Measurements from ENCODE around the gene PHF2.

Gene PHF2

GRCh38 chr9:93614830-93615468 is 38.6 kb downstream of the PHF2 start:
- TF ChIP-seq CTCF (IDR thresholded peaks at IDR 0.05; ENCODE audit: insufficient read depth, low read length, poor library complexity, severe bottlenecking) = no peak
- no peaks in the 10 kb centered on the region for H3K27me3 ChIP-seq (replicated peaks; ENCODE audit: control insufficient read depth, insufficient read depth, low read length)

GRCh38 chr9:93616044-93616443 is 39.7 kb downstream of the PHF2 start:
- H3K4me3 ChIP-seq (replicated peaks; ENCODE audit: low read depth, low read length) = no peak overlapping the region
- H3K27me3 ChIP-seq (replicated peaks; ENCODE audit: control insufficient read depth, insufficient read depth, low read length) = no peaks in the 10 kb centered on the region
- no peaks in the 10 kb centered on the region for H3K36me3 ChIP-seq (ENCODE audit: control insufficient read depth, insufficient read depth, low read length)
- DNase-seq (ENCODE audit: extremely low read depth, insufficient read length) = no peak
- TF ChIP-seq CTCF (IDR thresholded peaks at IDR 0.05; ENCODE audit: insufficient read depth, low read length, poor library complexity, severe bottlenecking) = no peak

More at GRCh38 chr9:93614830-93615468, 38.6 kb downstream of the PHF2 start:
- H3K36me3 ChIP-seq (ENCODE audit: control insufficient read depth, insufficient read depth, low read length) = no peaks in the 10 kb centered on the region
- no peak for DNase-seq (ENCODE audit: extremely low read depth, insufficient read length)
- H3K4me3 ChIP-seq (replicated peaks; ENCODE audit: low read depth, low read length) = no peak overlapping the region

GRCh38 chr9:93617273-93617672 is 40.9 kb downstream of the PHF2 start:
- no peak for TF ChIP-seq CTCF (IDR thresholded peaks at IDR 0.05; ENCODE audit: insufficient read depth, low read length, poor library complexity, severe bottlenecking)
- Histone ChIP-seq H3K4me3 (replicated peaks; ENCODE audit: low read depth, low read length) (no peak overlapping the region), H3K27me3 (replicated peaks; ENCODE audit: control insufficient read depth, insufficient read depth, low read length) (no peaks in the 10 kb centered on the region), H3K36me3 (ENCODE audit: control insufficient read depth, insufficient read depth, low read length) (no peaks in the 10 kb centered on the region)
- DNase-seq (ENCODE audit: extremely low read depth, insufficient read length) = no peak

GRCh38 chr9:93619272-93619775 is 42.9 kb downstream of the PHF2 start:
- H3K36me3 ChIP-seq (ENCODE audit: control insufficient read depth, insufficient read depth, low read length) = no peaks in the 10 kb centered on the region
- no peak overlapping the region for H3K4me3 ChIP-seq (replicated peaks; ENCODE audit: low read depth, low read length)
- DNase-seq (ENCODE audit: extremely low read depth, insufficient read length) = no peak
- no peak for TF ChIP-seq CTCF (IDR thresholded peaks at IDR 0.05; ENCODE audit: insufficient read depth, low read length, poor library complexity, severe bottlenecking)
- H3K27me3 ChIP-seq (replicated peaks; ENCODE audit: control insufficient read depth, insufficient read depth, low read length) = no peaks in the 10 kb centered on the region

- no peaks in the 10 kb centered on the region for H3K27me3 ChIP-seq (replicated peaks; ENCODE audit: control insufficient read depth, insufficient read depth, low read length)
- no peak for TF ChIP-seq CTCF (IDR thresholded peaks at IDR 0.05; ENCODE audit: insufficient read depth, low read length, poor library complexity, severe bottlenecking)
- no peak for DNase-seq (ENCODE audit: extremely low read depth, insufficient read length)
- no peak overlapping the region for H3K4me3 ChIP-seq (replicated peaks; ENCODE audit: low read depth, low read length)
- H3K36me3 ChIP-seq (ENCODE audit: control insufficient read depth, insufficient read depth, low read length) = no peaks in the 10 kb centered on the region
Observed at GRCh38 chr9:93620041-93620506, 43.7 kb downstream of the PHF2 start.
